ENCODE measurements around the gene TMEM229B.

- TF ChIP-seq CTCF (IDR thresholded peaks at IDR 0.05) (no peak), POLR2A (IDR thresholded peaks at IDR 0.05) (no peak)
Observed at GRCh38 chr14:67525389-67525788, 36.9 kb upstream of the TMEM229B start.

All from esophagus squamous epithelium (tissue), 4 donors.